Ectodermal cell (in vitro differentiated cells): ENCODE measurements around the gene USP44.

Experiments used
- H3K27ac ChIP-seq: 2 replicates; pipeline ENCODE4 v1.7.0; 2013; ENCODE audit warnings: mild to moderate bottlenecking, low read depth, low read length; ENCODE audit not compliant: insufficient read depth, poor library complexity, severe bottlenecking
- H3K27me3 ChIP-seq: 2 replicates; pipeline ENCODE4 v1.7.0; 2013; ENCODE audit warnings: mild to moderate bottlenecking, low read length; ENCODE audit not compliant: insufficient read depth, control insufficient read depth, poor library complexity, severe bottlenecking
- H3K36me3 ChIP-seq: one replicate; pipeline ENCODE4 v1.7.0; 2013; ENCODE audit warnings: low read length; ENCODE audit not compliant: control insufficient read depth, insufficient read depth
- H3K4me1 ChIP-seq: one replicate; pipeline ENCODE4 v1.7.0; 2013; ENCODE audit warnings: low read length; ENCODE audit not compliant: control insufficient read depth, insufficient read depth
- H3K4me3 ChIP-seq: 2 replicates; pipeline ENCODE4 v1.7.0; 2013; ENCODE audit warnings: low read depth, low read length, control low read depth; ENCODE audit not compliant: insufficient read depth
- H3K9me3 ChIP-seq: 2 replicates; pipeline ENCODE4 v1.7.0; 2013; ENCODE audit warnings: mild to moderate bottlenecking, low read length, moderate library complexity; ENCODE audit not compliant: control insufficient read depth
- WGBS, 2 experiments: methylation state at CpG; one replicate each; pipeline ENCODE4 v1.1.7; 2013; ENCODE audit warnings: missing lambda C conversion rate in 2 of 2; 5-methylcytosine and 5-hydroxymethylcytosine counted together

USP44 gene

GRCh38 chr12:95473231-95473883 lies 77.9 kb downstream of the USP44 start:
- peak overlapping the region; percentile 91 for H3K4me3 ChIP-seq
- H3K4me1 ChIP-seq = no peaks in the 10 kb centered on the region
- no peaks in the 10 kb centered on the region for H3K27me3 ChIP-seq
- H3K27ac ChIP-seq = no peak overlapping the region
- WGBS, 2 experiments = 2% methylated on average over 22 to 23 of the region's 23 CpGs
- no peaks in the 10 kb centered on the region for H3K36me3 ChIP-seq
- no peaks in the 10 kb centered on the region for H3K9me3 ChIP-seq

GRCh38 chr12:95470300-95470699 lies 81.0 kb downstream of the USP44 start:
- no peaks in the 10 kb centered on the region for H3K4me1 ChIP-seq
- H3K27me3 ChIP-seq = no peaks in the 10 kb centered on the region
- H3K4me3 ChIP-seq = no peak overlapping the region
- no peak overlapping the region for H3K27ac ChIP-seq
- no peaks in the 10 kb centered on the region for H3K36me3 ChIP-seq
- H3K9me3 ChIP-seq = no peaks in the 10 kb centered on the region
- WGBS, 2 experiments = 92 to 93% methylated on average over 1 of the region's 1 CpG
